Activated naive CD4-positive, alpha-beta T cell treated with anti-CD3 and anti-CD28 coated beads for 36 hours (primary cell): Measurements from ENCODE around the gene SULT4A1. TPM values are rescaled to one million over a fixed set of nuclear protein-coding genes. Genes with fewer than 3 reads are reported as not detected.

ENCODE experiments used
- CTCF ChIA-PET: fragments of 350-600 bp; sonication (Branson Sonifier 250); formaldehyde crosslinking; loops from one replicate; lab custom pipeline; 2021; ENCODE audit warnings: antibody characterized with exemption; lab: Charles Lee
- DNase-seq: peaks from one replicate; pipeline ENCODE4 v3.0.0-alpha.2; 2020
- H3K27ac Mint-ChIP-seq: one replicate; pipeline ENCODE4 v1.8.0; 2021; ENCODE audit warnings: mild to moderate bottlenecking, mixed read lengths
- H3K27me3 Mint-ChIP-seq: one replicate; pipeline ENCODE4 v1.8.0; 2021; ENCODE audit warnings: low read depth, mixed read lengths
- H3K36me3 Mint-ChIP-seq: one replicate; pipeline ENCODE4 v1.8.0; 2021; ENCODE audit warnings: low read depth, mixed read lengths
- H3K4me1 Mint-ChIP-seq: one replicate; pipeline ENCODE4 v1.8.0; 2021; ENCODE audit warnings: low read depth, mixed read lengths
- H3K4me3 Mint-ChIP-seq: one replicate; pipeline ENCODE4 v1.8.0; 2021; ENCODE audit warnings: mild to moderate bottlenecking, moderate library complexity, mixed read lengths
- H3K9me3 Mint-ChIP-seq: one replicate; pipeline ENCODE4 v1.8.0; 2021; ENCODE audit warnings: mixed read lengths
- intact Hi-C: fragments of 100-400 bp; cut with micrococcal nuclease; formaldehyde crosslinking; loops from one replicate; pipeline ENCODE4 v1.15.1; 2023
- total RNA-seq, 2 experiments: library from RNA; stranded (reverse); gene quantifications; one replicate each; pipeline ENCODE4 v1.2.3, GENCODE V29; 2021

The SULT4A1 gene
- total RNA-seq, 2 experiments from 2014 or later, result not detected

GRCh38 chr22:43894122-43894521 is 31.8 kb upstream of the SULT4A1 start:
- H3K36me3 Mint-ChIP-seq, result no peaks in the 10 kb centered on the region
- CTCF ChIA-PET, result no interaction called here
- H3K4me3 Mint-ChIP-seq, result no peak overlapping the region
- intact Hi-C loops, result no loop called here
- DNase-seq, result no peak
- peaks cover 22% of the 10 kb centered on the region for H3K27me3 Mint-ChIP-seq
- H3K9me3 Mint-ChIP-seq, result no peaks in the 10 kb centered on the region
- H3K27ac Mint-ChIP-seq, result no peak overlapping the region
- no peaks in the 10 kb centered on the region for H3K4me1 Mint-ChIP-seq

GRCh38 chr22:43893266-43893665 is 31.0 kb upstream of the SULT4A1 start:
- Mint-ChIP-seq H3K27ac (no peak overlapping the region), H3K9me3 (no peaks in the 10 kb centered on the region), H3K27me3 (peaks cover 27% of the 10 kb centered on the region), H3K4me1 (no peaks in the 10 kb centered on the region), H3K4me3 (no peak overlapping the region), H3K36me3 (no peaks in the 10 kb centered on the region)
- CTCF ChIA-PET, result no interaction called here
- intact Hi-C loops, result no loop called here
- no peak for DNase-seq

GRCh38 chr22:43892183-43892894 is 30.0 kb upstream of the SULT4A1 start:
- H3K4me3 Mint-ChIP-seq, result no peak overlapping the region
- no peaks in the 10 kb centered on the region for H3K4me1 Mint-ChIP-seq
- CTCF ChIA-PET, result no interaction called here
- no peaks in the 10 kb centered on the region for H3K36me3 Mint-ChIP-seq
- H3K27ac Mint-ChIP-seq, result no peak overlapping the region
- intact Hi-C loops, result no loop called here
- H3K27me3 Mint-ChIP-seq, result peaks cover 30% of the 10 kb centered on the region
- DNase-seq, result no peak
- H3K9me3 Mint-ChIP-seq, result no peaks in the 10 kb centered on the region

- Mint-ChIP-seq H3K27ac (no peak within 1 kb of the TSS), H3K9me3 (no peaks in the 10 kb centered on the region), H3K4me1 (no peaks in the 10 kb centered on the region), H3K36me3 (no peaks in the 10 kb centered on the region), H3K4me3 (no peak within 1 kb of the TSS), H3K27me3 (peaks cover 34% of the 10 kb centered on the region)
- CTCF ChIA-PET, result no interaction called here
- peak; percentile 42 for DNase-seq
- intact Hi-C loops, result no loop called here
Measured at GRCh38 chr22:43891360-43892182, 29.3 kb upstream of the SULT4A1 start, which contains the start of gene PNPLA5. Gene PNPLA5, minus strand, starts transcription at chr22:43892013. Its CDS starts 133 bp downstream, at chr22:43891880.

- Mint-ChIP-seq H3K4me3 (no peak overlapping the region), H3K9me3 (no peaks in the 10 kb centered on the region), H3K4me1 (no peaks in the 10 kb centered on the region), H3K27me3 (peaks cover 34% of the 10 kb centered on the region), H3K27ac (no peak overlapping the region), H3K36me3 (no peaks in the 10 kb centered on the region)
- CTCF ChIA-PET, result no interaction called here
- DNase-seq, result no peak
- intact Hi-C loops, result no loop called here
Measured at GRCh38 chr22:43890901-43891331, 28.6 kb upstream of the SULT4A1 start.

- Mint-ChIP-seq H3K27ac (no peak overlapping the region), H3K27me3 (peaks cover 38% of the 10 kb centered on the region), H3K9me3 (no peaks in the 10 kb centered on the region), H3K4me3 (no peak overlapping the region), H3K36me3 (no peaks in the 10 kb centered on the region), H3K4me1 (no peaks in the 10 kb centered on the region)
- intact Hi-C loops, result no loop called here
- CTCF ChIA-PET, result interaction anchor here (1.2 to 2.4 kb wide), 2 partner anchors 12 to 56 kb away, joined by 3 to 6 read pairs; no protein-coding TSS in a partner anchor
- no peak for DNase-seq
Measured at GRCh38 chr22:43889860-43890253, 27.5 kb upstream of the SULT4A1 start.

GRCh38 chr22:43889201-43889859 is 27.0 kb upstream of the SULT4A1 start:
- Mint-ChIP-seq H3K4me1 (no peaks in the 10 kb centered on the region), H3K27ac (no peak overlapping the region), H3K36me3 (no peaks in the 10 kb centered on the region), H3K27me3 (peaks cover 41% of the 10 kb centered on the region), H3K4me3 (no peak overlapping the region), H3K9me3 (no peaks in the 10 kb centered on the region)
- no peak for DNase-seq
- CTCF ChIA-PET, result interaction anchor here (1.2 to 2.4 kb wide), 2 partner anchors 11 to 57 kb away, joined by 3 to 6 read pairs; no protein-coding TSS in a partner anchor
- intact Hi-C loops, result no loop called here

GRCh38 chr22:43888740-43889139 is 26.4 kb upstream of the SULT4A1 start:
- H3K4me1 Mint-ChIP-seq, result no peaks in the 10 kb centered on the region
- no peak overlapping the region for H3K4me3 Mint-ChIP-seq
- H3K9me3 Mint-ChIP-seq, result no peaks in the 10 kb centered on the region
- CTCF ChIA-PET, result interaction anchor here (1.2 to 2.4 kb wide), 2 partner anchors 11 to 57 kb away, joined by 3 to 6 read pairs; no protein-coding TSS in a partner anchor
- no peak overlapping the region for H3K27ac Mint-ChIP-seq
- intact Hi-C loops, result no loop called here
- DNase-seq, result no peak
- peaks cover 41% of the 10 kb centered on the region for H3K27me3 Mint-ChIP-seq
- H3K36me3 Mint-ChIP-seq, result no peaks in the 10 kb centered on the region

GRCh38 chr22:43887391-43887790 is 25.1 kb upstream of the SULT4A1 start:
- H3K27me3 Mint-ChIP-seq, result peaks cover 40% of the 10 kb centered on the region
- CTCF ChIA-PET, result interaction anchor here (0.9 to 3.4 kb wide), 4 partner anchors 10 to 64 kb away, joined by 4 to 14 read pairs (median 4); no protein-coding TSS in a partner anchor
- no peak overlapping the region for H3K4me3 Mint-ChIP-seq
- H3K27ac Mint-ChIP-seq, result no peak overlapping the region
- no peaks in the 10 kb centered on the region for H3K9me3 Mint-ChIP-seq
- DNase-seq, result no peak
- H3K4me1 Mint-ChIP-seq, result no peaks in the 10 kb centered on the region
- intact Hi-C loops, result no loop called here
- no peaks in the 10 kb centered on the region for H3K36me3 Mint-ChIP-seq

GRCh38 chr22:43886231-43886630 is 23.9 kb upstream of the SULT4A1 start:
- CTCF ChIA-PET, result interaction anchor here (0.7 to 3.4 kb wide), 4 partner anchors 35 to 145 kb away, joined by 3 to 14 read pairs (median 4); no protein-coding TSS in a partner anchor
- no peak overlapping the region for H3K27ac Mint-ChIP-seq
- no peak overlapping the region for H3K4me3 Mint-ChIP-seq

GRCh38 chr22:43885786-43886185 is 23.5 kb upstream of the SULT4A1 start:
- CTCF ChIA-PET, result interaction anchor here (1.1 to 3.4 kb wide), 3 partner anchors 13 to 60 kb away, joined by 3 to 14 read pairs (median 3); no protein-coding TSS in a partner anchor
- intact Hi-C loops, result no loop called here

More at GRCh38 chr22:43886231-43886630, 23.9 kb upstream of the SULT4A1 start:
- DNase-seq, result no peak
- Mint-ChIP-seq H3K27me3 (peaks cover 32% of the 10 kb centered on the region), H3K9me3 (no peaks in the 10 kb centered on the region), H3K4me1 (no peaks in the 10 kb centered on the region), H3K36me3 (no peaks in the 10 kb centered on the region)
- intact Hi-C loops, result no loop called here

GRCh38 chr22:43885319-43885671 is 23.0 kb upstream of the SULT4A1 start:
- Mint-ChIP-seq H3K27me3 (peaks cover 29% of the 10 kb centered on the region), H3K36me3 (no peaks in the 10 kb centered on the region), H3K27ac (no peak overlapping the region), H3K9me3 (no peaks in the 10 kb centered on the region), H3K4me1 (no peaks in the 10 kb centered on the region), H3K4me3 (no peak overlapping the region)
- CTCF ChIA-PET, result interaction anchor here (0.5 to 3.4 kb wide), 15 partner anchors 9 to 498 kb away, joined by 3 to 14 read pairs (median 3); no protein-coding TSS in a partner anchor
- DNase-seq, result no peak
- intact Hi-C loops, result no loop called here

More at GRCh38 chr22:43885786-43886185, 23.5 kb upstream of the SULT4A1 start:
- no peak overlapping the region for H3K4me3 Mint-ChIP-seq
- H3K9me3 Mint-ChIP-seq, result no peaks in the 10 kb centered on the region
- no peaks in the 10 kb centered on the region for H3K4me1 Mint-ChIP-seq
- H3K27me3 Mint-ChIP-seq, result peaks cover 30% of the 10 kb centered on the region
- DNase-seq, result no peak
- H3K36me3 Mint-ChIP-seq, result no peaks in the 10 kb centered on the region
- no peak overlapping the region for H3K27ac Mint-ChIP-seq
